Fibroblast of skin of scalp (primary cell): ENCODE results near the gene CLPSL2.

Source experiments
- DNase-seq: peaks from one replicate; pipeline ENCODE4 v3.0.0-alpha.2; 2013

CLPSL2 gene

DNA sequence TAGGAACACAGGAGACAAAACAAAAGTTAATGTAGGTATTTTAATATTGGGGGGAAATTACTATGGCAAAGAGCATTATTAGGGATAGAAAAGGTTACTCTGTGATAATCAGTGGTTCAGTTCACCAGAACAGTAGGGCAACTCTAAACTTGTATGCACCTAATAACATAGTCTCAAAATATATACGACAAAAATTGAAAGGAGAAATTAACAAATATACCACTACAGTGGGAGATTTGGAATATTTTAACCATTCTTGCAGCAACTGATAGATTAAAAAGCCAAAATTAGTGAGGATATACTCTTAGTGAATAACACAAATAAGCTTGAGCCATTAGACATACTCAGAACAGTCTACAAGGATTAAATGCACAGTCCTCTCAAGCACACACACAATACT lies 28.5 kb upstream of the CLPSL2 start:
- no peak for DNase-seq

DNA sequence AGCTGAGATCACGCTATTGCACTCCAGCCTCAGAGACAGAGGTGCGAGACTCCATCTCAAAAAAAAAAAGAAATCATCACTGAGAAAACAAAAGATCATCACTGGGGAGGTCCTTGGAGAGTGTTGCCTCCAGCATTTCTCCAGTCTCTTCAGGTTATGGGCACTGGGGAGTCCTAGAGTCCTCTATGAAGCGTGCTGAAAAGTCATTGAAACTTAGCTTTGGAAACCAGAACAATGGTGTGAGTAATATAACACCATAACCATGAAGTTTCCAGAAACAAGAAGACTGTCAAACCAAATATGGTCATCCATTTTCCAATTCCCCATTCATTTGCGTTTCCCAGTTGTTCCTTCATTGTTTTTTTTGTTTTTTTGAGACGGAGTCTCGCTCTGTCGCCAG lies 25.8 kb upstream of the CLPSL2 start:
- no peak for DNase-seq

DNA sequence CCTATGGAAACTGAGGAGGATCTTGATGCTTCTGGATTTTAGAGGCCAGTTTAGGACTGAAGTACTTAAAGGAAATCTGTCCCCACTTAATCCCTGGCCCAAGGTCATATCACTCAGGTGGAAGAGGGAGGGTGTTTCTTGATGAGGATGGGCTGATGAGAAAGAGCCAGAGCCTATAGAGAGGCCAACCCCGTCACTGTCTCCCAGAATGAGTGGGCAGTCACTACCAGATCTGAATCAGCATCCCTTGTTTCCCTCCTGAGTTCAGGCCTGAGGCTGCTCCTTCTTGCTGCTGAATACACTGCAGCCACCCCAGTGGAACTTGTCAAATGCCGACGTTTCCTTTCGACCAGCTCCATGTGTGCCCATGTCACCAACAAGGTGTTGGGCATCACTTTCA lies 24.8 kb upstream of the CLPSL2 start:
- DNase-seq: no peak

DNA sequence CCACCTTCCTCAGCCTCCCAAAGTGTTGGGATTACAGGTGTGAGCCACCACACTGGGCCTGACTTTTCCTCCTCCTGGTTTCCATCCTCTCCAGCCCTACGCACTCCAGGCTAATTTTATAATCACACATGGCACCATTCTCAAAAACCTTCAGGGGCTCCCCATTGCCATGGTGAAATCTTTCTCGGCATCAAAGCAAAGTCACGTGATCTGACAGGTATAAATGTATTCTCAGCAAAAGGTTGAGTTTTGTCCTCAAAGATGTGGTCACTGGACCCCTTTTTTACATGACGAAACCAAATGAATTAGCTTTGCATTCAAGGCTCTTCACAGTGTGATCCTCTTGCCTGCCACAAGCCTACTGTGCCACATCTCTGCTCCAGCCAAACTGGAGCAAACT lies 24.1 kb upstream of the CLPSL2 start:
- DNase-seq: no peak

DNA sequence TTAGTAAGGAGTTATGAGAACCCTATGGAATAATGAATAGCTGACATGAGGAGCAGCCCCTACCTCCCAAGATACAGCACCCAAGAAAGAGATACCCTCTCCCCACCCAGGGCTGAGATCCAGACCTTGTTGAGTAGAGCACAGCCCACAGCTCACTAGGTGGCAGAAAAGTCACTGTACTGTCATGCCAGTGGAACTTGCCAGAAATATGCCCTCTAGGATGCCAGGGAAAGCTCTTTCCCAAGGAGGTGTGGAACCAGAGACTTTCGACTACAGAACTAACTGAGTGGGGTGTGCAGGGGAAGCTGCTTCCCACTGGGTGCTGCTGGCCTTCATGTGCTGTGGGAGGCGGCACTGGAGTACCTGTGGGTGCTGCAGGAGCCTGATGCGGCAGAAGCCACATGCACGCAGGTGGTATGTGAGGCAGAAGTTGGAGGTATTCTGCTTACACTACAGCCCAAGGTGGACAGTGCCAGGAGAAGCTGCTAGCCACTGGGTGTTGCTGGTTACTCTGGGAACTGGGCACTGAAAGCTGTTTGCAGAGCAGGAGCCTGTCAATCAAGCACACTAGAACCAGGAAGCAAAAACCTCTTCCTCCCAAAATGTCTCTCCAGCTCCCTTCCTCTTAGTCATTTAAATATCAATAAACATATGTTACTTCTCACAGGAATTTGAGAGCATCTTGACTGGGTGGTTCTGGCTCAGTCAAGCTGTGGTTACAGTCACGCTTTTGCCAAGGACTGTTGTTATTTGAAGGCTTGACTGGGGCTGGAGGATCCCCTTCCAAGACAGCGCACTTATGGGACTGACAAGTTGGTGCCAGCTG lies 21.7 kb upstream of the CLPSL2 start:
- peak; percentile 37 for DNase-seq

DNA sequence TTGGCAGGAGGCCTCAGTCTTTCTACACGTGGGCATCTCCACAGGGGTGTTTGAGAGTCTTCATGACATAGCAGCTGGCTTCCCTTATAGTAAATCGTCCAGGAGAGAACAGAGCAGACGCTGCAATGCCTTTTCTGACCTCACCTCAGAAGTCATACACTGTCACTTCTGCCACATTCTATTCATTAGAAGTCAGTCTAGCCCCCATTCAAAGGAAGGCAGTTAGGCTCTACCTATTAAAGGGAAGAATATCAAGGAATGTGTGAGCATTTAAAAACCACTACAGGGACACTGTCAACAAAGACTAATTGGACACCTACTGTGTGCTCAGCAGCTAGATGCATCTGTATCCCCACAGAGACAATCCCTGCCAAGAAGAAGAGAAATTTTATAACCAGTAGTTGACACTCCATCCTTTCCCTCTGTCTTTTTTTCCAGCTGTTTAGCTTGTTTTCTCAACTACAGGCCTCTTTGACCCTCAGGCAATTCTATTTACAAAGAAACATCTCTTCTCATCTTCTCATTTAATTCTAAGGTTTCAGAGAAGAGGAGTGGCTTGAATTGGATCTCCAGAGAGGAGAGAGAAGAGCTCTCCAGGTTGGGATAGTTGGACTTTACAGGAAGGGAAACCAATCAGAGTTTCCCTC lies 21.0 kb upstream of the CLPSL2 start:
- no peak for DNase-seq

DNA sequence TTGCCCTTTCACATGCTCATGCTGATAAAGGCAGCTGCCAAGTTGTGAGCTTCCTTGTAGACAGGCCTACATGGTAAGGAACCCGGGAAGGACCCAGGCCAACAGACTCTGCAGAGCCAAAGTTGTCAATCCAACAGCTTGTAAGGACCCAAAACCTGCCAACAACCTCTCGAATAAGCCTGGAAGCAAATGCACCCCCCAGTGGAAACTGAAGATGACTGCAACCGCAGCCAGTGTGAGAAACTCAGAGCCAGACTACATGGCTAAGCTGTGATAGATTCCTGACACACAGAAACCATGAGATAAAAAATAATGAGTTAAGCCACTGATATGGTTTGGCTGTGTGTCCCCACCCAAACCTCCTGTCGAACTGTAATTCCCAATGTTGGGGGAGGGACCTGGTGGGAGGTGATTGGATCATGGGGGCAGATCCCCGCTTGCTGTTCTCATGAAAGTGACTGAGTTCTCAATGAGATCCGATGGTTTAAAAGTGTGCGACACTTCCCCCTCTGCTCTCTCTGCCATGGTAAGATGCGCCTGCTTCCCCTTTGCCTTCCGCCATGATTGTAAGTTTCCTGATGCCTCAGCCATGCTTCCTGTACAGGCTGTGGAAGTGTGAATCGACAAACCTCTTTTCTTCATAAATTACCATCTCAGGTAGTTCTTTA lies 18.8 kb upstream of the CLPSL2 start:
- DNase-seq: peak; percentile 16

DNA sequence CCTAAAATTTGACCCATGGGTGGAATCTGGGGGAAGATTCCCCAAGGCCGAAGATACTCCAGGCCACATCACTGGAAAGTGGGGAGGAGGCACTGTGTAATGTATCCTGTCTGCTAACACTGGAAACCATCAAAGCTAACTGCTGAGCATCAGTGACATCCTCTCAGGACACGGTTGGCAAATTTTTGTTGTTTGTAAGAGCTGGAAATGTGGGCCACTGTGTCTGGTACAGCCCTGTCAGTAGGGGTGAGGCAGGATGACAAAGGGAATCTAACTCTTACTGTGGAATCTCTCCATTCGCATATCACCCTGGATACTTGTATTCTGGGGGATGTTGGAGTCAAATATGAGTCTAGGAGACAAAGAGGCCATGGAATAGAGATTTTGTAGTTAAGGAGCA lies 17.0 kb upstream of the CLPSL2 start:
- DNase-seq: no peak

DNA sequence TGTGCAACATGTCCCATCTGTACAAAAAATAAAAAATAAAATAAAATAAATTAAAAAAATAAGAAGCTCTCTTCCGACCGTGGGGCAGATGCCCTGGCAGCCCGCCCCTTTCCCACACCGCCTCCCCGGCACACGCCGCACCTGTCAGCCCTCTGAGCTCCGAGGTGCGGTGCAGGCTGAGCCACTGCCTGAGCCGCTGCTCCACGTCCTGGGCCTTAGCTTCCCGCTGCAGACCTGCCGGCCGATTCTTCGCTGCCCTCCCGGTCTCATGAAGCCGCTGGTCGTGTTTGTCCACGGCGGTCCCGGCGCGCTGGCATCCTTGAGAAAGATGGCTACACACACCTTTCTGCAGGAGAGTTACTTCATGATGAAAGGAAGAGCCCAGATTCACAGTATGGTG lies 10.7 kb upstream of the CLPSL2 start:
- DNase-seq: no peak

DNA sequence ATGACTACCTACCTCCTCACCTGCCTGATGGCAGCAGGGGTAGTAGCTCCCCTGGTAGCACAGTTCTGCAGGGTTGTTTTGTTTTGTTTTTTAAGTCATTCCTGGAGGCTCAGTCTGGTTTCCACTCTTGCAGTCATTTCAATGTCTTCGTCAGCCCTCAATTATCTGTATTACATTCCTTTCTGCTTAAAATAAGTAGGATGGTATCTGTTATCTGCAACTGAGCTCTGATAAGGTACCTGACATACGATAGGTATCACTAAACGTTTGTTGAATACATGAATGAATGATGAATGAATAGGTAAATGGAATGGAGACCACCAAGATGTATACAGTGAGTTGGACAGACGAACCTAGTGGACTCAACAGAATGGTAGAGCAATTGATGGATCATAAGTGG lies 7.2 kb upstream of the CLPSL2 start:
- DNase-seq: no peak

DNA sequence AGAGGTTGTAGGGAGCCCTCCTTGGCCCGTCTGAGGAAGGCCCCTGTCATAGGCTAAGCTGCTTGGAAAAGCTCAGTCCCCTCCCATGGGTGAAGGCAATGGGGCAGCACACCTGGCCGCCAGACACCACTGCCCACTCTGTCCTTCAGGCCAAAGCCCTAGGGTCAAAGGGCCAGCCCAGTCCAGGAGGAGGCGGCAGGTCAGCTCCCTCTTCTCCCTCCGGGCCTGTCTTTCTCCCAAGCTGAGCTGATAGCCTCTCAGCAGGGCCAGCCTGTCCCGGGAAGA lies 5.1 kb upstream of the CLPSL2 start:
- DNase-seq: no peak

DNA sequence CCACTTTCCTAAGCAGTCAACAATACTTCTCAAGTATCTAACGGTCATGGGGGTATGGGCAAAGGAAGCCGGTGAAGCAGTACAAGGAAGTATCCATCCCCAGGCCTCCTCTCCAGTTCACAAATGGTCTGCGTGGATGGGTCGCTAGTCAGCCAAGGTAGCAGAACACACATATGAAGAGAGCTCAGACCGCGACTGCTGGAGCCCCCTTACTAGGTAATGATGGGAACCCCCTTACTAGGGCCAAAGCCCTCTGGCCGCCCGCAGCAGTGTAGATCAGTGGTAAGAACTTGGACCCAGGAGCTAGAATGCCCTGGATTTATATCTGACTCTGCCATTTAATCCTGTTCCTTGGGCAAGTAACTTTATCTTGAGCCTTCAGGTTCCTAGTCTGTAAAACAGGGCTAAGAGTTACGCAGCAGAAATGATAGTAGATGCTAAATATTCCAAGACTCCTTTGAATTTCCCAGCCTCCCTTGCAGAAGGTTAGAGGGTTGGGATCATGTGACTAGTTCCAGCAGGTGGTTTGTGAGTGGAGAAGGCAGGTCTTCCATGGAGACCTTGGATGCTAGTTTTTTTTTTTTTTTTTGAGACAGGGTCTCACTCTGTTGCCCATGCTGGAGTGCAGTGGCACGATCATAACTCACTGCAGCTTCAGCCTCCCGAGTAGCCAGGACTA lies 2.1 kb upstream of the CLPSL2 start:
- DNase-seq: no peak

DNA sequence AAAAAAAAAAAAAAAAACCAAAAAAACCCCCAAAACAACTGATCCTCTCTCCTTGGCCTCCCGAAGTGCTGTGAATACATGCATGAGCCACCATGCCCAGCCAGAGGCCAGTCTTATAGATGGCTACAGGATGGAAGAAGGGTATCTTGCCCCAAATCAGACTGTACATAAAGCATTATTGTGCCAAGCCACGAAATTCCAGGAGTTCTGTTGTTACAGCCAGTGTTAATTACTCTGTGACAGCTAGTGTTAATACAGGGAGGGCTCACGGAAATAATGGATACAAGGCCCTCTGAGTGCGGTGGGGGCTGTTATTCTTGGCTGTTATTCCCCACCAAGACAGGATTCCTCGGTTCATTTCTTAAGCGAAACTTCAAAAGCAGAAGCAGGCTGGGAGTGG lies 1.4 kb upstream of the CLPSL2 start:
- DNase-seq: no peak

DNA sequence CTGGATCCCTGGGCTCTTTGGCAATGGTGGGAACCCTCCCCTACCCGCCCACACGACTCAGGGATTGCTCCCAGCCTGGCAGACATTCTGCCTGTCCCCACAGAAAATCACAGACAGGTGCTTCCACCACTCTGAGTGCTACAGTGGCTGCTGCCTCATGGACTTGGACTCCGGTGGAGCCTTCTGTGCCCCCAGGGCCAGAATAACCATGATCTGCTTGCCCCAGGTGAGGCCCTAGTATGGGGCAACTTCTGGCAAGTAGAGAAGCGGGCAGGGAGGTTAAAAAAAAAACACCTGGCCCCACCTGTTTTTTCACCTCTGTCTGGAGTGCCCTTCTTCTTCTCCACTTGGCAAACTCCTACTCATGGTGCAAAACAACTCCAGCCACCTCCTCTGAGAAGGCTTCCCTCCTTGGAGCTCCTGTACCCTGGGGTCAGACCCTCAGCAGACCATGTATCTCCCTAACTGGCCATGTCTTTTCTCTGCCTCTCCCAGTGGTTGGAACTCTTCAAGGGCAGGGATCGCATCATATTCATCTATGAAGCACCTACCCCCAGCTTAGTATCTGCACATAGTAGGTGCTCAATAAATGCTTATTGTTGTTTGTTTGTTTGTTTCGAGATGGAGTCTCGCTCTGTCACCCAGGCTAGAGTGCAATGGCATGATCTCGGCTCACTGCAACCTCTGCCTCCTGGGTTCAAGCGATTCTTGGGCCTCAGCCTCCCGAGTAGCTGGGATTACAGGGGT lies 1.1 kb downstream of the CLPSL2 start:
- DNase-seq: no peak

DNA sequence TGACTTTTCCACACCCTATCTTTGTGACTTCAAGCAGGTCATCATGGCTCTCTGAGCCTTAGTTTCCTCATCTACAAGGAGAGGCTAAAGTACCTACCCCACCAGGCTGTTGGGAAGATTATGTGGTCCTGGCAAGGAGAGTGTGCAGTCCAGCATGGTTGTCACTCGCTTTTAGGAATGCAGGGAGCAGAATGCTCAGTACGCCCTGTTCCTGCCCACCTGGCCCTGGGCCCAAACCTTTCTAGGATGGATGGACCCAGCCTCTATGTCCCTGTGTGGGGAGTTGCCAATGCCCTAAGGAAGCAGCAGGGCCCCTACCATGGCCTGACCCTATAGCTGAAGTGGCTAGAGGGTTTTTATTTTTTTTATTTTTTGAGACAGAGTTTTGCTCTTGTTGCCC lies 2.0 kb downstream of the CLPSL2 start:
- no peak for DNase-seq

DNA sequence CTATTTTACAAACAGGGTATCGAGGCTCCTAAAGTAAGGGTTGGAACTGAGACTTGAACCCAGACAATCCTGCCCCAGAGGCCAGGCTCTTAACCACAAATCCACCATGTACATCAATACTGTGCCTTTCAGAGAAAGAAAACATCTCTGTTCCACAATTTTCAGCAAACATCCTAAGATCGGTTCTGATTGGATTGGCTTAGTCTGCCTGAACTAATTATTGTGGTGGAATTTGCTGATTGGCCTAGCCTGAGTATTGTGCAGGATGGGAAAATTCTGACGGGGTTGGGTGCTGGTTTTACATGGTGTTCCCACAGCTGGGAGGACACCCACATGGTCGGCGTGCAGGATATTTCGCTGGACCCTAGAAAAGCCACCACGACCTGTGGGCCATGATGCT lies 4.3 kb downstream of the CLPSL2 start, which contains the start of gene CLPSL1:
Gene CLPSL1 (plus strand): TSS at position 301 of the 400 bp plus-strand sequence. CDS start 92 bp downstream, at position 393.
- DNase-seq: no peak

DNA sequence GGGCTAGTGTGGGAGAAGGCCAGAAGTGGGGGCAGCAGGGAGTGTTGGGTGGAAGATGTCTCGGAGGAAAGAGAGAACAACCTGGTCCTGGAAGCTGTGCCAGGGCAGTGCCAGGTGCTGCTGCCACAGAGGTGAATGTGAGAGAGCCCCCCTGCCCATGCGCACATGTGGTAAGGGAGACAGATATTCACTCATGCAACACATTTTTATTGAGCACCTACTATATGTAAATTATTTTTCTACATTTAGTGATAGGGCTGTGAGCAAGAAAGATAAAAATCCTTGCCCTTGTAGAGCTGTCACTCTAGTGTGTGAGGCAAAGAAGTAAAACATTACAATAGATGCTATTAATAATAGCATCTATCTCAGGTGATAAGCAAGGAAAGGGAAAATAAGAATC lies 4.9 kb downstream of the CLPSL2 start:
- no peak for DNase-seq

DNA sequence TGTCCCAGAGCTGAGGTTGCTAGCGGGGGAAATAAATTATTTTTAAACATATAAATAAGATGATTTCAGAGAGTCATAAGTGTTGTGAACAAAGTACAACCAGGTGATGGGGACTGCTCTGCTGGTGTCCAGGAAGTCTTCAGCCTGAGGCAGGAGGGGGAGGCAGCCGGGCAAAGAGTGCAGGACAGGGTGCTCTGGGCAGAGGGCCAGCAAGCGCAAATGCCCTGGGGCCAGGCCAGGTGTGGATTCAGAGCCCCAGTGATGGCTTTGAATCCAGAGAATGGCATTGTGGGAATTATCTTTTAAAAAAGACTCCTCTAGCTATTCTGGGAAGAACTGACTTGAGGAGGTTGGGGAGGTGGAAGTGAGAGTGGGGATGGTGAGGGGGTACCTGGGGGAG lies 6.0 kb downstream of the CLPSL2 start:
- no peak for DNase-seq

DNA sequence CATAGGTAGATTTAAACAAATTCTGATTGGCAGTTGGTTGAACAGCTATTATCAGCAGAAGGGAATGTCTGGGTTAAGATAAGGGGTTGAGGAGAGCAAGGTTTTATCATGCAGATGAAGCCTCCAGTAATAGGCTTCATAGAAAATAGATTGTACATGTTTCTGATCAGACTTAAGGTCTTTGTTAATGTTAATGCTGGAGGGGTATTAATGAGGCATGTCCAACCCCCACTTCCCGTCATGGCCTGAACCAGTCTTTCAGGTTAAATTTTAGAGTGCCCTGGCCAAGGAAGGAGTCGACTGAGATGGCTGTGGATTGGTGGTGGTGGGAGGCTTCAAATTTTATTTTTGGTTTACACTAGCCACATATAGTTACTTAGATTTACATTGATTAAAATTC lies 7.8 kb downstream of the CLPSL2 start:
- no peak for DNase-seq

DNA sequence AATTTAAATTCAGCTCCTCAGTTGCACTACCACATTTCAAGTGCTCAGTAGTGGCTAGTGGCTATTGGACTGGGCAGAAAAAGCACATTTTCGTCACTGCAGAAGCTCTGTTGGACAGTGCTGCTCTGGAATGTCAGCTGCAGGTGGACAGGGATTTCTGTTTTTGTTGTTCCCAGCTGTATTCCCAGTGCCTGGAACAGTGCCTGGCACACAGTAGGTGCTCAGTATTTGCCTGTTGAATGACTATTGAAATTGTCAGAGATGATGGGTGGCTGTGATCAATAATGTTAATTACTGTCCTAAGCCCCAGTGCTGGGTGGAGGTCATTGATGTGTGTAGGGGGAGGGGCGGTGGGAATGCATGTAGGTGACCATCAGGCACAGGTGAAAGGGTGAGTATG lies 9.9 kb downstream of the CLPSL2 start:
- DNase-seq: no peak

DNA sequence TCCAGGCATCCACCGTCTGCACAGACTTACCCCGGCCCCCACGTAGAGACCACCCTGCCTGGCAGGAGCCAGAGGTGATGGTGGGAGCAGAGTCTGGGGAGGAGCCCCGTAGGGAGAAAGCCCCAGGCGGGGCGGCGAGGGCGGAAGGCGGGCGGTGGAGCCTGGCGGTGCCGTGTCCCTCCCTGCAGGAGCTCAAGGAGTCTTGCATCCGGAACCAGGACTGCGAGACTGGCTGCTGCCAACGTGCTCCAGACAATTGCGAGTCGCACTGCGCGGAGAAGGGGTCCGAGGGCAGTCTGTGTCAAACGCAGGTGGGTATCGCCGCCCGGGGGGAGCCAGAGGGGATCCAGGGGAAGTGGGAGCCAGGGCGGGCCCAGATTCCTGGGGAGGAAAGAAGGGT lies 10.4 kb downstream of the CLPSL2 start:
- DNase-seq: no peak
